D721Med (cell line): ENCODE results near the gene ZNF205.
"Not testable (repeated sequence)": the region's sequence is repeated elsewhere in the genome, so short reads cannot be mapped to it uniquely, and the experiment has no call there.

Source experiments
- DNase-seq: peaks from one replicate; pipeline ENCODE4 v3.0.0; 2011; ENCODE audit warnings: low spot score; ENCODE audit not compliant: insufficient read length
- FAIRE-seq: peaks from 2 replicates; lab custom pipeline; 2011; peaks lifted over from hg19 to GRCh38; lab: Jason Lieb, UNC
- CTCF ChIP-seq: IDR thresholded peaks from 2 replicates; pipeline ENCODE4 v1.5.1; 2012; ENCODE audit warnings: mild to moderate bottlenecking, control low read depth; ENCODE audit not compliant: insufficient read depth; ENCODE audit errors: missing control alignments

ZNF205 gene

GRCh38 chr16:3076577-3076976 is 35.8 kb upstream of the ZNF205 start:
- DNase-seq: no peak
- FAIRE-seq: no peak
- TF ChIP-seq CTCF: no peak

- DNase-seq (no peak), FAIRE-seq (no peak)
- TF ChIP-seq CTCF: no peak
These were observed 32.4 kb upstream of the ZNF205 start for GRCh38 chr16:3080024-3080423.

- not testable (repeated sequence) for FAIRE-seq, DNase-seq
These were observed 30.4 kb upstream of the ZNF205 start for GRCh38 chr16:3081957-3082356.

- not testable (repeated sequence) for FAIRE-seq, DNase-seq
These were observed 29.0 kb upstream of the ZNF205 start for GRCh38 chr16:3083408-3083807.

GRCh38 chr16:3084491-3084890 is 27.9 kb upstream of the ZNF205 start:
- FAIRE-seq (no peak), DNase-seq (no peak)
- TF ChIP-seq CTCF: no peak

- TF ChIP-seq CTCF: no peak
- no peak for DNase-seq
- FAIRE-seq: no peak
These were observed 27.3 kb upstream of the ZNF205 start for GRCh38 chr16:3084969-3085670.

- TF ChIP-seq CTCF: no peak
- FAIRE-seq: no peak
- no peak for DNase-seq
These were observed 26.4 kb upstream of the ZNF205 start for GRCh38 chr16:3085868-3086595.

GRCh38 chr16:3086596-3087242 is 25.7 kb upstream of the ZNF205 start:
- no peak for TF ChIP-seq CTCF
- DNase-seq (no peak), FAIRE-seq (no peak)
